Endothelial cell of umbilical vein (primary cell): ENCODE results near the gene PTPN22.

Experiments
- CTCF ChIP-seq, 2 donors: IDR thresholded peaks; 1 replicate in 1 of 2; 2 replicates in 1 of 2; pipeline ENCODE4 v1.5.1; 2011; ENCODE audit warnings: low read length in 2 of 2, mild to moderate bottlenecking in 2 of 2, moderate library complexity in 2 of 2, control low read depth in 1 of 2, inconsistent platforms in 1 of 2, low read depth in 1 of 2; ENCODE audit not compliant: insufficient read depth in 1 of 2; ENCODE audit errors: extremely low read depth in 1 of 2
- EZH2 ChIP-seq: IDR thresholded peaks from 2 replicates; pipeline ENCODE4 v1.6.1; 2012; ENCODE audit warnings: borderline replicate concordance, low read depth, mild to moderate bottlenecking, moderate library complexity, low read length, inconsistent platforms; ENCODE audit not compliant: severe bottlenecking
- GATA2 ChIP-seq: IDR thresholded peaks from 2 replicates; pipeline ENCODE4 v1.7.0; 2011; ENCODE audit warnings: low read depth, mild to moderate bottlenecking, moderate library complexity, mixed read lengths, low read length; ENCODE audit not compliant: insufficient read length, insufficient read depth
- JUN ChIP-seq: IDR thresholded peaks from 2 replicates; pipeline ENCODE4 v1.6.1; 2011; ENCODE audit warnings: borderline replicate concordance, low read depth; ENCODE audit not compliant: insufficient read length, insufficient read depth
- MAX ChIP-seq: IDR thresholded peaks from 2 replicates; pipeline ENCODE4 v1.6.1; 2011; ENCODE audit not compliant: insufficient read depth, insufficient read length
- POLR2A ChIP-seq: IDR thresholded peaks from 2 replicates; pipeline ENCODE4 v1.6.1; 2012; ENCODE audit warnings: low read depth, mild to moderate bottlenecking, control low read depth, low read length
- POLR2AphosphoS5 ChIP-seq: IDR thresholded peaks from 2 replicates; pipeline ENCODE4 v1.6.1; 2012; ENCODE audit warnings: low read depth, mild to moderate bottlenecking, control low read depth, low read length, moderate library complexity; ENCODE audit not compliant: insufficient read depth

GRCh38 chr1:113879739-113880038, 8.2 kb upstream of the PTPN22 start:
- TF ChIP-seq CTCF (IDR thresholded peaks at IDR 0.05; ENCODE audit: extremely low read depth in 1 of 2, insufficient read depth in 1 of 2, low read depth in 1 of 2, low read length in 2 of 2) = no peak
- TF ChIP-seq MAX = no peak
- no peak for TF ChIP-seq JUN
- TF ChIP-seq POLR2A = no peak
- TF ChIP-seq GATA2 = no peak
- no peak for TF ChIP-seq POLR2AphosphoS5
- no peak for TF ChIP-seq EZH2
